SK-N-SH (cell line): ENCODE results near the gene SLCO2B1. TPM values are rescaled to one million over a fixed set of nuclear protein-coding genes. Genes with fewer than 3 reads are reported as not detected.

ENCODE experiments used
- CTCF ChIA-PET: fragments of 300-600, 350-600 bp; formaldehyde crosslinking; extraction: SDS; loops from one replicate; lab custom pipeline; 2021; lab: Yijun Ruan, JAX
- POLR2A ChIA-PET: fragments of 350-600 bp; sonication (Branson Sonifier 250); formaldehyde crosslinking; extraction: SDS; loops from one replicate; lab custom pipeline; 2020; ENCODE audit warnings: antibody characterized with exemption, inconsistent platforms; lab: Yijun Ruan, JAX
- DNase-seq: peaks from one replicate; pipeline ENCODE4 v3.0.0; 2012
- H2AFZ ChIP-seq: fragments of 200-600 bp; sonication (generic); 2 replicates; pipeline ENCODE4 v1.8.1; 2016; ENCODE audit warnings: antibody characterized with exemption, mild to moderate bottlenecking, low read depth
- H3F3A ChIP-seq: fragments of 200-600 bp; sonication (generic); replicated peaks from 2 replicates; pipeline ENCODE3; 2016; ENCODE audit warnings: antibody characterized with exemption, mild to moderate bottlenecking; ENCODE audit not compliant: insufficient read depth
- H3K27ac ChIP-seq, 2 experiments: fragments of 200-500 bp in 1 of 2; fragments of 200-600 bp in 1 of 2; sonication (Bioruptor generic) in 1 of 2; sonication (generic), shearing (Covaris generic) in 1 of 2; 2 replicates each; pipeline versions ENCODE4 v1.5.1 to v1.6.1; 2014 to 2016; ENCODE audit warnings: low read depth in 2 of 2, inconsistent platforms in 1 of 2, low read length in 1 of 2, mild to moderate bottlenecking in 1 of 2, mixed read lengths in 1 of 2
- H3K27me3 ChIP-seq: fragments of 200-600 bp; sonication (generic), shearing (Covaris generic); 2 replicates; pipeline ENCODE4 v1.6.1; 2016; ENCODE audit warnings: mixed run types; ENCODE audit not compliant: insufficient read depth
- H3K36me3 ChIP-seq, 2 experiments: fragments of 200-500 bp in 1 of 2; fragments of 200-600 bp in 1 of 2; sonication (Bioruptor generic) in 1 of 2; sonication (generic) in 1 of 2; replicated peaks in 1 of 2; 2 replicates each; pipeline versions ENCODE3 to v1.5.1; 2014 to 2016; ENCODE audit warnings: low read length in 1 of 2, mild to moderate bottlenecking in 1 of 2; ENCODE audit not compliant: insufficient read depth in 2 of 2, control insufficient read depth in 1 of 2
- H3K4me1 ChIP-seq, 2 experiments: fragments of 200-500 bp in 1 of 2; fragments of 200-600 bp in 1 of 2; sonication (Bioruptor generic) in 1 of 2; sonication (generic), shearing (Covaris generic) in 1 of 2; 2 replicates each; pipeline versions ENCODE4 v1.5.1 to v1.6.1; 2014 to 2016; ENCODE audit warnings: low read depth in 1 of 2, low read length in 1 of 2, mixed run types in 1 of 2; ENCODE audit not compliant: insufficient read depth in 2 of 2, control insufficient read depth in 1 of 2
- H3K4me2 ChIP-seq: fragments of 200-600 bp; sonication (generic), shearing (Covaris generic); 2 replicates; pipeline ENCODE4 v1.6.1; 2017; ENCODE audit warnings: mixed run types
- H3K4me3 ChIP-seq, 2 experiments: fragments of 200-500 bp in 1 of 2; fragments of 200-600 bp in 1 of 2; sonication (Bioruptor generic) in 1 of 2; sonication (generic), shearing (Covaris generic) in 1 of 2; 2 replicates each; pipeline versions ENCODE4 v1.5.1 to v1.8.1; 2014 to 2016; ENCODE audit warnings: low read depth in 2 of 2, inconsistent platforms in 1 of 2, low read length in 1 of 2, mild to moderate bottlenecking in 1 of 2, mixed read lengths in 1 of 2, moderate library complexity in 1 of 2
- H3K79me2 ChIP-seq: fragments of 200-600 bp; sonication (generic); 2 replicates; pipeline ENCODE4 v1.8.1; 2017; ENCODE audit warnings: mild to moderate bottlenecking; ENCODE audit not compliant: insufficient read depth
- H3K9ac ChIP-seq: fragments of 200-600 bp; sonication (generic); 2 replicates; pipeline ENCODE4 v1.6.1; 2017; ENCODE audit warnings: mixed run types
- H3K9me2 ChIP-seq: fragments of 200-600 bp; sonication (generic); 2 replicates; pipeline ENCODE4 v1.6.1; 2017; ENCODE audit warnings: mixed run types
- H3K9me3 ChIP-seq: fragments of 200-600 bp; sonication (generic); 2 replicates; pipeline ENCODE4 v1.6.1; 2017; ENCODE audit warnings: mixed run types, mild to moderate bottlenecking, moderate library complexity
- H4K20me1 ChIP-seq: fragments of 200-600 bp; sonication (generic); 2 replicates; pipeline ENCODE4 v1.6.1; 2017; ENCODE audit warnings: mild to moderate bottlenecking, mixed run types; ENCODE audit not compliant: insufficient read depth
- EZH2phosphoT487 ChIP-seq: fragments of 200-600 bp; sonication (generic); IDR thresholded peaks from 2 replicates; pipeline ENCODE4 v1.6.1; 2017; ENCODE audit warnings: low read depth, mixed run types, mild to moderate bottlenecking, antibody characterized with exemption, moderate library complexity, borderline replicate concordance
- FOSL2 ChIP-seq: IDR thresholded peaks from 2 replicates; pipeline ENCODE4 v1.4.0; 2012; ENCODE audit warnings: low read depth, mild to moderate bottlenecking, moderate library complexity, borderline replicate concordance
- FOXJ3 ChIP-seq: sonication (generic); formaldehyde crosslinking; IDR thresholded peaks from 2 replicates; pipeline ENCODE4 v1.5.1; 2020; ENCODE audit warnings: mild to moderate bottlenecking, missing genetic modification reagents
- GATA2 ChIP-seq: sonication (generic); formaldehyde crosslinking; IDR thresholded peaks from 2 replicates; pipeline ENCODE4 v1.5.0; 2020; ENCODE audit warnings: mild to moderate bottlenecking, missing genetic modification reagents
- JUND ChIP-seq: IDR thresholded peaks from 2 replicates; pipeline ENCODE4 v1.4.0; 2012
- POLR2AphosphoS5 ChIP-seq: IDR thresholded peaks from 2 replicates; pipeline ENCODE4 v1.6.1; 2012; ENCODE audit warnings: low read depth, low read length
- RCOR1 ChIP-seq: fragments of 150-350 bp; IDR thresholded peaks from 2 replicates; pipeline ENCODE4 v1.6.1; 2017; ENCODE audit warnings: antibody characterized with exemption, low read length
- SMC3 ChIP-seq: IDR thresholded peaks from 2 replicates; pipeline ENCODE4 v1.6.1; 2012; ENCODE audit warnings: low read depth, low read length, improper control_type of control experiment
- TAF1 ChIP-seq: IDR thresholded peaks from 2 replicates; pipeline ENCODE4 v1.6.1; 2012; ENCODE audit warnings: low read depth, mild to moderate bottlenecking, low read length, moderate library complexity, borderline replicate concordance
- TCF12 ChIP-seq: IDR thresholded peaks from 2 replicates; pipeline ENCODE4 v1.4.0; 2012
- YY1 ChIP-seq: IDR thresholded peaks from 2 replicates; pipeline ENCODE4 v1.4.0; 2012; ENCODE audit warnings: low read depth, mild to moderate bottlenecking
- WGBS: methylation state at CpG from one replicate; pipeline ENCODE4 v1.1.6; 2017; ENCODE audit warnings: low lambda C conversion rate; 5-methylcytosine and 5-hydroxymethylcytosine counted together
- polyA plus RNA-seq, 3 experiments: library from polyadenylated mRNA; depleted of rRNA; stranded (reverse); fragments of >200 nt; gene quantifications; 2 replicates each; pipeline ENCODE4 v1.2.3, GENCODE V29; 2012
- TF ChIP-seq, protein P1 (sequence below): fragments of 150-350 bp; IDR thresholded peaks from 2 replicates; pipeline ENCODE4 v1.6.1; 2016; ENCODE audit warnings: mild to moderate bottlenecking, low read depth, low read length
- TF ChIP-seq, protein P2 (sequence below): fragments of 150-350 bp; IDR thresholded peaks from 2 replicates; pipeline ENCODE4 v1.6.1; 2017; ENCODE audit warnings: antibody characterized with exemption, low read length, low read depth, borderline replicate concordance
- TF ChIP-seq, protein P3 (sequence below): IDR thresholded peaks from 2 replicates; pipeline ENCODE4; 2012
- TF ChIP-seq, protein P4 (sequence below): fragments of 200-600 bp; sonication (generic); IDR thresholded peaks from 2 replicates; pipeline ENCODE4 v1.6.1; 2017; ENCODE audit warnings: antibody characterized with exemption, mild to moderate bottlenecking, moderate library complexity
- TF ChIP-seq, protein P5 (sequence below): IDR thresholded peaks from 2 replicates; pipeline ENCODE4 v1.4.0; 2012; ENCODE audit warnings: low read depth, borderline replicate concordance
- TF ChIP-seq, protein P6 (sequence below): IDR thresholded peaks from 2 replicates; pipeline ENCODE4 v1.4.0; 2012; ENCODE audit warnings: low read depth, borderline replicate concordance

Gene SLCO2B1
- polyA plus RNA-seq, 1 of the 3 experiments (the other 2 are of a cell fraction) = 0.18 TPM

DNA sequence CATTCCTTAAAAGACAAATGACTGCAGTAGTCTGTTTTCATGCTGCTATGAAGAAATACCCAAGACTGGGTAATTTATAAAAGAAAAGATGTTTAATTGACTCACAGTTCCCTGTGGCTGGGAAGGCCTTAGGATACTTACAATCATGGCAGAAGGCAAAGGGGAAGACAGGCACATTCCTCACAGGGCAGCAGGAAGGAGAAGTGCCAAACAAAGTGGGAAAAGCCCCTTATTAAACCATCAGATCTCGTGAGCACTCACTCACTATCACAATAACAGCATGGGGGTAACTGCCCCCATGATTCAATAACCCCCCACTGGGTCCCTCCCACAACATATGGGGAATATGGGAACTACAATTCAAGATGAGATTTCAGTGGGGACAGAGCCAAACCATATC is 37.9 kb upstream of the SLCO2B1 start:
- Histone ChIP-seq H2AFZ (no peak overlapping the region), H3K9me2 (no peaks in the 10 kb centered on the region), H3K27me3 (no peaks in the 10 kb centered on the region), H3K27ac (no peak overlapping the region), H3K9me3 (0 out of 2 replicates have a peak, but pooled peaks cover 6% of the 10 kb centered on the region), H3K79me2 (no peaks in the 10 kb centered on the region), H3K4me2 (no peak overlapping the region), H3K4me1 (no peaks in the 10 kb centered on the region), H3K4me3 (no peak overlapping the region), H3K36me3 (no peaks in the 10 kb centered on the region), H3K9ac (no peak overlapping the region), H3F3A (no peaks in the 10 kb centered on the region), H4K20me1 (no peaks in the 10 kb centered on the region)
- TF ChIP-seq, protein P1, sequence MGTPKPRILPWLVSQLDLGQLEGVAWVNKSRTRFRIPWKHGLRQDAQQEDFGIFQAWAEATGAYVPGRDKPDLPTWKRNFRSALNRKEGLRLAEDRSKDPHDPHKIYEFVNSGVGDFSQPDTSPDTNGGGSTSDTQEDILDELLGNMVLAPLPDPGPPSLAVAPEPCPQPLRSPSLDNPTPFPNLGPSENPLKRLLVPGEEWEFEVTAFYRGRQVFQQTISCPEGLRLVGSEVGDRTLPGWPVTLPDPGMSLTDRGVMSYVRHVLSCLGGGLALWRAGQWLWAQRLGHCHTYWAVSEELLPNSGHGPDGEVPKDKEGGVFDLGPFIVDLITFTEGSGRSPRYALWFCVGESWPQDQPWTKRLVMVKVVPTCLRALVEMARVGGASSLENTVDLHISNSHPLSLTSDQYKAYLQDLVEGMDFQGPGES = no peak
- TF ChIP-seq FOXJ3 (no peak), JUND (no peak), EZH2phosphoT487 (no peak), YY1 (no peak)
- TF ChIP-seq, protein P2, sequence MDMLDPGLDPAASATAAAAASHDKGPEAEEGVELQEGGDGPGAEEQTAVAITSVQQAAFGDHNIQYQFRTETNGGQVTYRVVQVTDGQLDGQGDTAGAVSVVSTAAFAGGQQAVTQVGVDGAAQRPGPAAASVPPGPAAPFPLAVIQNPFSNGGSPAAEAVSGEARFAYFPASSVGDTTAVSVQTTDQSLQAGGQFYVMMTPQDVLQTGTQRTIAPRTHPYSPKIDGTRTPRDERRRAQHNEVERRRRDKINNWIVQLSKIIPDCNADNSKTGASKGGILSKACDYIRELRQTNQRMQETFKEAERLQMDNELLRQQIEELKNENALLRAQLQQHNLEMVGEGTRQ = no peak
- TF ChIP-seq, protein P3, sequence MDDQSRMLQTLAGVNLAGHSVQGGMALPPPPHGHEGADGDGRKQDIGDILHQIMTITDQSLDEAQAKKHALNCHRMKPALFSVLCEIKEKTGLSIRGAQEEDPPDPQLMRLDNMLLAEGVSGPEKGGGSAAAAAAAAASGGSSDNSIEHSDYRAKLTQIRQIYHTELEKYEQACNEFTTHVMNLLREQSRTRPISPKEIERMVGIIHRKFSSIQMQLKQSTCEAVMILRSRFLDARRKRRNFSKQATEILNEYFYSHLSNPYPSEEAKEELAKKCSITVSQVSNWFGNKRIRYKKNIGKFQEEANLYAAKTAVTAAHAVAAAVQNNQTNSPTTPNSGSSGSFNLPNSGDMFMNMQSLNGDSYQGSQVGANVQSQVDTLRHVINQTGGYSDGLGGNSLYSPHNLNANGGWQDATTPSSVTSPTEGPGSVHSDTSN = no peak
- TF ChIP-seq, protein P4, sequence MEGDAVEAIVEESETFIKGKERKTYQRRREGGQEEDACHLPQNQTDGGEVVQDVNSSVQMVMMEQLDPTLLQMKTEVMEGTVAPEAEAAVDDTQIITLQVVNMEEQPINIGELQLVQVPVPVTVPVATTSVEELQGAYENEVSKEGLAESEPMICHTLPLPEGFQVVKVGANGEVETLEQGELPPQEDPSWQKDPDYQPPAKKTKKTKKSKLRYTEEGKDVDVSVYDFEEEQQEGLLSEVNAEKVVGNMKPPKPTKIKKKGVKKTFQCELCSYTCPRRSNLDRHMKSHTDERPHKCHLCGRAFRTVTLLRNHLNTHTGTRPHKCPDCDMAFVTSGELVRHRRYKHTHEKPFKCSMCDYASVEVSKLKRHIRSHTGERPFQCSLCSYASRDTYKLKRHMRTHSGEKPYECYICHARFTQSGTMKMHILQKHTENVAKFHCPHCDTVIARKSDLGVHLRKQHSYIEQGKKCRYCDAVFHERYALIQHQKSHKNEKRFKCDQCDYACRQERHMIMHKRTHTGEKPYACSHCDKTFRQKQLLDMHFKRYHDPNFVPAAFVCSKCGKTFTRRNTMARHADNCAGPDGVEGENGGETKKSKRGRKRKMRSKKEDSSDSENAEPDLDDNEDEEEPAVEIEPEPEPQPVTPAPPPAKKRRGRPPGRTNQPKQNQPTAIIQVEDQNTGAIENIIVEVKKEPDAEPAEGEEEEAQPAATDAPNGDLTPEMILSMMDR = no peak
- TF ChIP-seq, protein P5, sequence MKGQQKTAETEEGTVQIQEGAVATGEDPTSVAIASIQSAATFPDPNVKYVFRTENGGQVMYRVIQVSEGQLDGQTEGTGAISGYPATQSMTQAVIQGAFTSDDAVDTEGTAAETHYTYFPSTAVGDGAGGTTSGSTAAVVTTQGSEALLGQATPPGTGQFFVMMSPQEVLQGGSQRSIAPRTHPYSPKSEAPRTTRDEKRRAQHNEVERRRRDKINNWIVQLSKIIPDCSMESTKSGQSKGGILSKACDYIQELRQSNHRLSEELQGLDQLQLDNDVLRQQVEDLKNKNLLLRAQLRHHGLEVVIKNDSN = no peak
- ChIA-PET POLR2A (no interaction called here), CTCF (interaction anchor here (0.7 to 1.2 kb wide), 3 partner anchors 10 to 129 kb away, joined by 3 to 4 read pairs (median 3); no protein-coding TSS in a partner anchor)
- WGBS = 0% methylated on average over 1 of the region's 1 CpG
- DNase-seq = no peak

DNA sequence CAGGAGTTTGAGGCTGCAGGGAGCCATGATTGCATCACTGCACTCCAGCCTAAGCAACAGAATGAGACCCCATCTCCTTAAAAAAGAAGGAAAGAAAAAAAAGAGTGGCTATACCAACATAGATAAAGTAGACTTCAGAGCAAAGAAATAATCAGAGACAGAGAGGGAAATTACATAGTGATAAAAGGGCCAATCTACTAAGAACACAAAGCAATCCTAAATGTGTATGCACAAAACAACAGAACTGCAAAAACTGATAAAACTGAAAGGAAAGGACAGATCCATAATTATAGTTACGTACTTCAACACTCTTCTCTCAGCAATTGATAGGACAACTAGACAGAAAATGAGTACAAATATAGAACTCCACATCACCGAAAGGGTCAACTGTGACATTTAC is 36.4 kb upstream of the SLCO2B1 start:
- CTCF ChIA-PET = no interaction called here
- H2AFZ ChIP-seq = no peak overlapping the region
- H4K20me1 ChIP-seq = no peaks in the 10 kb centered on the region
- no peaks in the 10 kb centered on the region for H3K36me3 ChIP-seq
- H3K4me1 ChIP-seq = no peaks in the 10 kb centered on the region
- H3K27me3 ChIP-seq = no peaks in the 10 kb centered on the region
- H3K9ac ChIP-seq = no peak overlapping the region
- no peak for DNase-seq
- no peak overlapping the region for H3K27ac ChIP-seq
- no peaks in the 10 kb centered on the region for H3K79me2 ChIP-seq
- H3K4me3 ChIP-seq = no peak overlapping the region
- H3K4me2 ChIP-seq = no peak overlapping the region
- WGBS = 83% methylated on average over 2 of the region's 2 CpGs
- POLR2A ChIA-PET = no interaction called here
- no peaks in the 10 kb centered on the region for H3F3A ChIP-seq
- TF ChIP-seq TCF12 (no peak), FOSL2 (no peak), EZH2phosphoT487 (no peak), FOXJ3 (no peak), SMC3 (no peak), TAF1 (no peak), JUND (no peak), POLR2AphosphoS5 (no peak), RCOR1 (no peak), GATA2 (CRISPR knock-in tag) (no peak)
- TF ChIP-seq, protein P3 = no peak
- TF ChIP-seq, protein P6, sequence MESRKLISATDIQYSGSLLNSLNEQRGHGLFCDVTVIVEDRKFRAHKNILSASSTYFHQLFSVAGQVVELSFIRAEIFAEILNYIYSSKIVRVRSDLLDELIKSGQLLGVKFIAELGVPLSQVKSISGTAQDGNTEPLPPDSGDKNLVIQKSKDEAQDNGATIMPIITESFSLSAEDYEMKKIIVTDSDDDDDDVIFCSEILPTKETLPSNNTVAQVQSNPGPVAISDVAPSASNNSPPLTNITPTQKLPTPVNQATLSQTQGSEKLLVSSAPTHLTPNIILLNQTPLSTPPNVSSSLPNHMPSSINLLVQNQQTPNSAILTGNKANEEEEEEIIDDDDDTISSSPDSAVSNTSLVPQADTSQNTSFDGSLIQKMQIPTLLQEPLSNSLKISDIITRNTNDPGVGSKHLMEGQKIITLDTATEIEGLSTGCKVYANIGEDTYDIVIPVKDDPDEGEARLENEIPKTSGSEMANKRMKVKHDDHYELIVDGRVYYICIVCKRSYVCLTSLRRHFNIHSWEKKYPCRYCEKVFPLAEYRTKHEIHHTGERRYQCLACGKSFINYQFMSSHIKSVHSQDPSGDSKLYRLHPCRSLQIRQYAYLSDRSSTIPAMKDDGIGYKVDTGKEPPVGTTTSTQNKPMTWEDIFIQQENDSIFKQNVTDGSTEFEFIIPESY = no peak
- H3K9me2 ChIP-seq = no peaks in the 10 kb centered on the region
- H3K9me3 ChIP-seq = 0 out of 2 replicates have a peak, but pooled peaks cover 6% of the 10 kb centered on the region
